Activated CD8-positive, alpha-beta T cell treated with anti-CD3 and anti-CD28 coated beads, Interleukin-2, amount 10 ng/mL, durations not matched to agents 7 days and 5 days (primary cell): ENCODE results near the gene MRPL21. TPM values are rescaled to one million over a fixed set of nuclear protein-coding genes. Genes with fewer than 3 reads are reported as not detected.

Experiments used
- ATAC-seq: fragments of 150-1000 bp; cut with Tn5 transposase; one replicate; pipeline ENCODE4 v1.10.0; 2021; ENCODE audit warnings: moderate library complexity
- CTCF ChIA-PET: fragments of 350-600 bp; sonication (Branson Sonifier 250); formaldehyde crosslinking; loops from one replicate; lab custom pipeline; 2021; ENCODE audit warnings: antibody characterized with exemption; lab: Charles Lee
- POLR2A ChIA-PET: fragments of 350-600 bp; sonication (Branson Sonifier 250); formaldehyde crosslinking; loops from one replicate; lab custom pipeline; 2021; ENCODE audit warnings: antibody characterized with exemption; lab: Charles Lee
- DNase-seq: peaks from one replicate; pipeline ENCODE4 v3.0.0-alpha.2; 2020
- H3K27ac Mint-ChIP-seq: one replicate; pipeline ENCODE4 v1.8.0; 2021; ENCODE audit warnings: mild to moderate bottlenecking, mixed read lengths
- H3K27me3 Mint-ChIP-seq: one replicate; pipeline ENCODE4 v1.8.0; 2021; ENCODE audit warnings: low read depth, mixed read lengths
- H3K36me3 Mint-ChIP-seq: one replicate; pipeline ENCODE4 v1.8.0; 2021; ENCODE audit warnings: low read depth, mixed read lengths
- H3K4me1 Mint-ChIP-seq: one replicate; pipeline ENCODE4 v1.8.0; 2021; ENCODE audit warnings: low read depth, mixed read lengths
- H3K4me3 Mint-ChIP-seq: one replicate; pipeline ENCODE4 v1.8.0; 2021; ENCODE audit warnings: mild to moderate bottlenecking, mixed read lengths
- H3K9me3 Mint-ChIP-seq: one replicate; pipeline ENCODE4 v1.8.0; 2022; ENCODE audit warnings: mixed read lengths; ENCODE audit not compliant: insufficient read depth
- total RNA-seq, 2 experiments: library from RNA; stranded (reverse); gene quantifications; one replicate each; pipeline ENCODE4 v1.2.3, GENCODE V29; 2021

The MRPL21 gene
- total RNA-seq: 10 to 100 TPM; 64.9 to 69.0 TPM

DNA sequence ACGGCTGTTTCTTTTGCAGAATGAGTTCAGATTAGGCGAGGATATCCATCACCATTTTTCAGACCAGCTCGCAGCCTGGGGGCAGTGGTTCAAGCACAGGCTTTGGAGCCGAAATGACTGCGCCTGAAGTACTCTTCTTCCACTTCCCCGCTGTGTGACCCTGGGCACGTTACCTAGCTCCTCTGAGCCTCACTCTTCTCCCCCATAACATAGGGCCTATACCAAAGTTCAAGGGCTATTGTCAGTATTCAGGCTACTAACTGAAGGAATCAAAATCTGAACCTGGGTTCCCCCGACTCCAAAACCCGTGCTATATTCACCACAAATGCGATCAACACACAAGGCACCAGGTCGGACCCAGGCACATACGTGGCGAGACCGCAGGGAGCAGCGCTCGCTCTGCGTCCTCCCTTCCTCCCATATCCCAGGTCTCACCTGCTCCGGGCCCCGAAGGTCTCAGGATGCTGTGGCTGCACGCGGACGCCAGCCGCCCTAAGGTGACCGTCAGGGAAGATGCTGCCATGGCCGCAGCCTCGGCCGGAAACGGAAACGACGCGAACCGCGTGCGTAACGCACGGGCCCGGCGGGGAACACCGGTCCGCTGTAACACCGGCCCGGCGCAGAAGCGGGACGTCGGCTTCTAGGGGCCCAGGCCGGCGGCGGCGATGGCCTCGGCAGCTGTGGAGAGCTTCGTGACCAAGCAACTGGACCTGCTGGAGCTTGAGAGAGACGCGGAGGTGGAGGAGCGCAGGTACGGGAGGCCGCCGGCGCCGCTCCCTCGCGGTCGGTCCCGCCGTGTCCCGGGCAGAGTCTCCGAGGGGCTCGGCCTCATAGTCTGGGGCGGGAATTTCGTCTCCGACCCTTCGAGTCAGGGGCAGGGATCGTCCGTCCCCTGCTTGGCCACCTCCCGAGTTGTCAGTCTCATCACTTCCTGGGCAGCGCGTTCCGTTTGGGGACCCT, at the start of gene MRPL21, which contains the start of gene IGHMBP2:
MRPL21 (minus strand) TSS at position 545 of the 960 bp plus-strand sequence; CDS start at position 523, 22 bp downstream.
IGHMBP2 (plus strand) TSS at position 604 of the 960 bp plus-strand sequence; CDS start at position 666, 62 bp downstream.
- H3K4me1 Mint-ChIP-seq: peaks cover 38% of the 10 kb centered on the region

DNA sequence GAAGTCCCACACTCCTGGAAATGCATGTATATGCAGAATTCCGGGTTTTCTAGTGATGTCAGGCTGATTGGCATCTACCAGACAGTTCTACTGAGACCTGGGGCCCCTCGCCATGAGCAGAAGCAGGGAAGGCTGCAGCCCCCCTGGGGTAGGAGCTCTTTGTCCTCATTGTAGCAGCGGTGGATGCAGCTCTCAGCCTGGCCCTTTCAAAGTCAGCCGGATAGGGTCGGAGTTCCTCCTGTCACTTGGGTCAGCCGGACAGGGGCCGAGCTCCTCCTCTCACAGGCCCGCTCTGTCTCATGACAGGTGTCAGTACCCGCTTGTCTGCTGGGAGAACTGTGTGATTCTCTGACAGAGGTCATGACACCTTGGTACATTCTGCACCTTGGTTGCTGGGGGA, 47.1 kb upstream of the MRPL21 start:
- peaks cover 2% of the 10 kb centered on the region for H3K27me3 Mint-ChIP-seq
- ATAC-seq (no peak), DNase-seq (no peak)
- no peak overlapping the region for H3K4me3 Mint-ChIP-seq
- POLR2A ChIA-PET: no interaction called here
- no peaks in the 10 kb centered on the region for H3K9me3 Mint-ChIP-seq
- CTCF ChIA-PET: no interaction called here
- no peak overlapping the region for H3K27ac Mint-ChIP-seq
- H3K4me1 Mint-ChIP-seq: peaks cover 9% of the 10 kb centered on the region
- H3K36me3 Mint-ChIP-seq: no peaks in the 10 kb centered on the region

More for the DNA sequence above, at the start of gene MRPL21, which contains the start of gene IGHMBP2:
- H3K27ac Mint-ChIP-seq: peak within 1 kb of the TSS; percentile 93
- H3K9me3 Mint-ChIP-seq: no peaks in the 10 kb centered on the region
- peaks cover 17% of the 10 kb centered on the region for H3K36me3 Mint-ChIP-seq
- peak; percentile 95 for ATAC-seq
- POLR2A ChIA-PET: interaction anchor here (0.6 to 1.3 kb wide), 3 partner anchors 12 to 849 kb away, joined by 3 to 5 read pairs (median 4); no protein-coding TSS in a partner anchor
- peak; percentile 90 for DNase-seq
- peak within 1 kb of the TSS; percentile 94 for H3K4me3 Mint-ChIP-seq
- CTCF ChIA-PET: no interaction called here
- no peaks in the 10 kb centered on the region for H3K27me3 Mint-ChIP-seq

- H3K36me3 Mint-ChIP-seq: no peaks in the 10 kb centered on the region
- no peaks in the 10 kb centered on the region for H3K9me3 Mint-ChIP-seq
- H3K4me3 Mint-ChIP-seq: no peak overlapping the region
- H3K27me3 Mint-ChIP-seq: peaks cover under 1% of the 10 kb centered on the region
- ATAC-seq (peak; percentile 64), DNase-seq (peak; percentile 26)
- no peak overlapping the region for H3K27ac Mint-ChIP-seq
- ChIA-PET CTCF (no interaction called here), POLR2A (no interaction called here)
- peaks cover 6% of the 10 kb centered on the region for H3K4me1 Mint-ChIP-seq
Measured at GRCh38 chr11:68950270-68950669, 46.6 kb upstream of the MRPL21 start.

DNA sequence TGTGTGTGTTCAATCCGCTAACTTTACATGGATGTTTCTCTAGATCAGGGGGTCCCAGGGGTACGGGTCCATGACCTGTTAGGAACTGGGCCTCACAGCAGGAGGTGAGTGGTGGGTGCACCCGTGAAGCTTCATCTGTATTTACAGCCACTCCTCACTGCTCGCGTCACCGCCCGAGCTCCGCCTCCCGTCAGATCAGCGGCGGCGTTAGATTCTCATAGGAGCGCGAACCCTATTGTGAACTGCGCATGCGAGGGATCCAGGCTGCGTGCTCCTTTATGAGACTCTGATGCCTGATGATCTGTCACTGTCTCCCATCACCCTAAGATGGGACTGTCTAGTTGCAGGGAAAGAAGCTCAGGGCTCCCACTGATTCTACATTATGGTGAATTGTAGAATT, 45.3 kb upstream of the MRPL21 start:
- DNase-seq (no peak), ATAC-seq (no peak)
- Mint-ChIP-seq H3K36me3 (no peaks in the 10 kb centered on the region), H3K27me3 (no peaks in the 10 kb centered on the region), H3K9me3 (no peaks in the 10 kb centered on the region), H3K4me1 (peaks cover 6% of the 10 kb centered on the region), H3K27ac (no peak overlapping the region), H3K4me3 (no peak overlapping the region)
- ChIA-PET POLR2A (no interaction called here), CTCF (no interaction called here)

- no peaks in the 10 kb centered on the region for H3K27me3 Mint-ChIP-seq
- peaks cover 6% of the 10 kb centered on the region for H3K4me1 Mint-ChIP-seq
- H3K4me3 Mint-ChIP-seq: no peak overlapping the region
- no peaks in the 10 kb centered on the region for H3K9me3 Mint-ChIP-seq
- no peaks in the 10 kb centered on the region for H3K36me3 Mint-ChIP-seq
- no peak overlapping the region for H3K27ac Mint-ChIP-seq
- ChIA-PET CTCF (no interaction called here), POLR2A (no interaction called here)
- DNase-seq (no peak), ATAC-seq (no peak)
Measured at GRCh38 chr11:68948496-68948895, 44.9 kb upstream of the MRPL21 start.

GRCh38 chr11:68947151-68947550, 43.5 kb upstream of the MRPL21 start:
- peaks cover 6% of the 10 kb centered on the region for H3K4me1 Mint-ChIP-seq
- no peak for ATAC-seq
- H3K27me3 Mint-ChIP-seq: no peaks in the 10 kb centered on the region
- no peak overlapping the region for H3K4me3 Mint-ChIP-seq
- no peak for DNase-seq
- no peaks in the 10 kb centered on the region for H3K9me3 Mint-ChIP-seq
- ChIA-PET CTCF (no interaction called here), POLR2A (no interaction called here)
- H3K27ac Mint-ChIP-seq: no peak overlapping the region
- H3K36me3 Mint-ChIP-seq: no peaks in the 10 kb centered on the region

GRCh38 chr11:68946416-68947090, 42.9 kb upstream of the MRPL21 start:
- ATAC-seq: no peak
- POLR2A ChIA-PET: no interaction called here

DNA sequence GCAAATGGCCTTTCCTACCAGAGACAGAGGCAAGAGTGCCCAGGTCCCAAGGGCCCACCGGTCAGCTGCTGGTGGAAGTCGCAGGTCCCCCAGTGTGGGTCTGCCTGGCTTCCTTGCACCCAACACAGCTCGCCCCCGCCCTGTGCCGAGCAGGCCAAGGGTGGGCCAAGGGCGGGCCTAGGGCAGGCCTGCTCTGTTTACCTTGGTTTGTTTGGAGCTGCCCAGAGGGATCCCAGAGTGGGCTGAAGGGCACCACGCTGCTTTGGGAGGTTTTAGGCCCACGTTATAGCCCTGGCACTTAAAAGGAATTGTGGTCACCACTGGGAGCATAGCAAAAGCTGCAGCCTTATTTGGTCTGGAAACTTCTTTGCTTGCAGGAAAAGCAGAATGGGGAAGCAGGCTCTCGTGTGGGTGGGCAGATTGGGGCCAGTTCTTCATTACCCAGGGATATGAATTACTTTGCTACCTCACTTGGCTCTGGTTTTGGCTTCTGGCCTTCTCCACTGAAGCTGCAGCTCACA, 39.2 kb upstream of the MRPL21 start:
- no peak for ATAC-seq
- no peak for DNase-seq
- peaks cover under 1% of the 10 kb centered on the region for H3K4me1 Mint-ChIP-seq
- no peaks in the 10 kb centered on the region for H3K9me3 Mint-ChIP-seq
- no peak overlapping the region for H3K27ac Mint-ChIP-seq
- ChIA-PET CTCF (no interaction called here), POLR2A (no interaction called here)
- no peak overlapping the region for H3K4me3 Mint-ChIP-seq
- peaks cover 4% of the 10 kb centered on the region for H3K36me3 Mint-ChIP-seq
- no peaks in the 10 kb centered on the region for H3K27me3 Mint-ChIP-seq

More at GRCh38 chr11:68946416-68947090, 42.9 kb upstream of the MRPL21 start:
- Mint-ChIP-seq H3K36me3 (no peaks in the 10 kb centered on the region), H3K27me3 (no peaks in the 10 kb centered on the region), H3K4me1 (peaks cover 6% of the 10 kb centered on the region), H3K27ac (no peak overlapping the region), H3K9me3 (no peaks in the 10 kb centered on the region), H3K4me3 (no peak overlapping the region)
- no peak for DNase-seq
- CTCF ChIA-PET: no interaction called here

- H3K9me3 Mint-ChIP-seq: no peaks in the 10 kb centered on the region
- no peak for ATAC-seq
- ChIA-PET CTCF (no interaction called here), POLR2A (no interaction called here)
- H3K4me3 Mint-ChIP-seq: no peak overlapping the region
- H3K36me3 Mint-ChIP-seq: peaks cover 4% of the 10 kb centered on the region
- no peak overlapping the region for H3K27ac Mint-ChIP-seq
- H3K27me3 Mint-ChIP-seq: no peaks in the 10 kb centered on the region
- no peak for DNase-seq
- no peaks in the 10 kb centered on the region for H3K4me1 Mint-ChIP-seq
Measured at GRCh38 chr11:68942095-68942620, 38.5 kb upstream of the MRPL21 start.

GRCh38 chr11:68941324-68942094, 37.9 kb upstream of the MRPL21 start:
- ChIA-PET POLR2A (no interaction called here), CTCF (no interaction called here)
- Mint-ChIP-seq H3K4me3 (no peak overlapping the region), H3K36me3 (peaks cover 4% of the 10 kb centered on the region), H3K4me1 (no peaks in the 10 kb centered on the region), H3K9me3 (no peaks in the 10 kb centered on the region), H3K27ac (no peak overlapping the region), H3K27me3 (no peaks in the 10 kb centered on the region)
- ATAC-seq (no peak), DNase-seq (no peak)

- Mint-ChIP-seq H3K9me3 (no peaks in the 10 kb centered on the region), H3K36me3 (peaks cover 4% of the 10 kb centered on the region), H3K27ac (no peak overlapping the region), H3K27me3 (no peaks in the 10 kb centered on the region), H3K4me3 (no peak overlapping the region), H3K4me1 (no peaks in the 10 kb centered on the region)
- CTCF ChIA-PET: no interaction called here
- ATAC-seq (no peak), DNase-seq (no peak)
- POLR2A ChIA-PET: no interaction called here
Measured at GRCh38 chr11:68940651-68941323, 37.2 kb upstream of the MRPL21 start.
